ENCODE results near the gene HERC4. TPM values are rescaled to one million over a fixed set of nuclear protein-coding genes. Genes with fewer than 3 reads are reported as not detected.
A peak's percentile ranks its signal among the peaks of the same experiment; 100 is the strongest.

HERC4 gene
- total RNA-seq, 3 donors from 2014 or later, result 43.2 to 81.4 (median 66.2) TPM

DNA sequence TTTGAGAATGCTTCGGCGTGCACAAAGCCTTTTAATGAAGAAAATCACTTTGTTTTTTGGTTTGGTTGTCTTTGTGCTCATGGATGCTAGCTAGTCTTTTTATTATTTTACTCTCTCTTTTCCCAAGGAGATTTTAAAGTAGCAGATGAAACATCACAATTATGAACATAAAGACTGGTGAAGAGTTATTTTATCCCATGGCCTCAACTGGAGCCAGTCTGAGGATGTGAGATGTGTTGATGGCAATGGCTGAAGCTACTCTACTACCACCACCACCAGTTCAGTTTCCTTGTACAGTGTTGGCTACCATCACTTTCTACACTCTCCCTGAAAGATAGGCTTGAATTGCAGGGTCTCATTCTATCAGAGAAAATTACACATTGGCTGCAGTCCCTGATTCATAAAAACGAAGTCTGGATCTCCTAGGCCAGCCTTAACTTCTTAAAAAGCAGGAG is 494 bp upstream of the HERC4 start:
- peaks cover 0 to 5% of the 10 kb centered on the region in 2 donors for H3K4me1 ChIP-seq
- no peaks in the 10 kb centered on the region for H3K36me3 ChIP-seq
- TF ChIP-seq POLR2AphosphoS5 (IDR thresholded peaks at IDR 0.05), result no peak
- H3K9me3 ChIP-seq, result no peaks in the 10 kb centered on the region
- intact Hi-C loops (cut with DNase I; ENCODE audit: low total_unique reads), result loop anchor here (10.0 kb wide), 1 partner anchor 79 kb away; no protein-coding TSS in a partner anchor
- H3K27me3 ChIP-seq, result no peaks in the 10 kb centered on the region
- DNase-seq (ENCODE audit: low spot score in 2 of 2), result no peak
- H3K4me3 ChIP-seq, result peak overlapping the region; percentile 85 to 100 (median 95)
- H3K27ac ChIP-seq, result peak overlapping the region; percentile 98

DNA sequence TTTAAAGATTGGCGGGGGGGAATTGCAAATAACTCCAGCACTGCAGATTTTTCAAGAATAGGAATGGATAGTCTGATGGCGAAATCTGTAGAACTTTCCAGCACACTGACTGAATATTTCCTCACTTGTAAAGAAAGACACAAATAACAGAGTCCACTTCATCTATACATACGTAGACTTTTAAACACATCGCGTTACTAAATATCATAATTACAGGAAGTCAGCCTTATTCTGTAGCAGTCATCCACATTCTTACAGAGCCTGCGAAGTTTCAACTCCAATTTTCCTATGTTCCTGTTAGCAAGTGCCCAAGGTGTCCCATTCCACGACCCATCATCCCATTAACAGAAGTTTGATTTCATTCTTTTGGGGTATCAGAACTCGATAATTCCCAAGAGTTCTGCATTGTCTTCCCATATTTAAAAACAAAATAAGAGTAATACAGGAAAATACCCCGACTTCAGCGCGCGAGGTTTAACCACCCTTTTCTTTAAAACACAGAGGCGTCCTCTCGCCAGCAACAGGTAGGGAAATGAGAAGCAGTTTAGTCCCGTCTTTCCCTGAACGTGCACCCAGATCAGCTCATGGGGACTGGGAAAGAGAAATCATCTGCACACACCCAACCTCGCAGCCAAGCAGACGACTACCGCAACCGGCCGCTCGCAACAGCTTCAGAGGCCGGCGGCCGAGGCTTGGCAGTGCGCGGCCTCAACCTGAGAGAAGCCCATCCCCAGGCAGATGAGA is 880 bp downstream of the HERC4 start:
- intact Hi-C loops (cut with DNase I; ENCODE audit: low total_unique reads), result loop anchor here (10.0 kb wide), 1 partner anchor 81 kb away; no protein-coding TSS in a partner anchor

DNA sequence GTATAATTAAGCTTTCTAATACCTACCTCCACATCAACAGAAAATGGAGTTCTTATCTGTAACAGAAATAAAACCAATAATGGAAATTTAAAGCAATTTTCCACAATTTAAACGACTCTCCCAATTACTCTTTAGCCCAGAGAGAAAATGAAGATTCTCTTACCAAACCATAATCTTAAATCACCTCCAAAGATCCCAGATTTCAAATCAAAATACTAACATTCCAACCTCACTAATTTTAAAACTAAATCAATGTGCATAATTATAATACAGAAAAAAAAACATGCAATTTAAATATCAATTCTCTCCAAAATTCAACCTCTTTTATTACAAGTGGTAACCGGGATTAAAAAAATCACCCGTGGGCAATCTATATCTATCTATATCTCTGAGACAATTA is 1.5 kb downstream of the HERC4 start:
- no peak for DNase-seq (ENCODE audit: low spot score in 2 of 2)
- intact Hi-C loops (cut with DNase I; ENCODE audit: low total_unique reads), result loop anchor here (10.0 kb wide), 1 partner anchor 81 kb away; no protein-coding TSS in a partner anchor
- H3K4me3 ChIP-seq, result peak overlapping the region; percentile 85 to 100 (median 95)
- TF ChIP-seq, protein P1, sequence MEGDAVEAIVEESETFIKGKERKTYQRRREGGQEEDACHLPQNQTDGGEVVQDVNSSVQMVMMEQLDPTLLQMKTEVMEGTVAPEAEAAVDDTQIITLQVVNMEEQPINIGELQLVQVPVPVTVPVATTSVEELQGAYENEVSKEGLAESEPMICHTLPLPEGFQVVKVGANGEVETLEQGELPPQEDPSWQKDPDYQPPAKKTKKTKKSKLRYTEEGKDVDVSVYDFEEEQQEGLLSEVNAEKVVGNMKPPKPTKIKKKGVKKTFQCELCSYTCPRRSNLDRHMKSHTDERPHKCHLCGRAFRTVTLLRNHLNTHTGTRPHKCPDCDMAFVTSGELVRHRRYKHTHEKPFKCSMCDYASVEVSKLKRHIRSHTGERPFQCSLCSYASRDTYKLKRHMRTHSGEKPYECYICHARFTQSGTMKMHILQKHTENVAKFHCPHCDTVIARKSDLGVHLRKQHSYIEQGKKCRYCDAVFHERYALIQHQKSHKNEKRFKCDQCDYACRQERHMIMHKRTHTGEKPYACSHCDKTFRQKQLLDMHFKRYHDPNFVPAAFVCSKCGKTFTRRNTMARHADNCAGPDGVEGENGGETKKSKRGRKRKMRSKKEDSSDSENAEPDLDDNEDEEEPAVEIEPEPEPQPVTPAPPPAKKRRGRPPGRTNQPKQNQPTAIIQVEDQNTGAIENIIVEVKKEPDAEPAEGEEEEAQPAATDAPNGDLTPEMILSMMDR (IDR thresholded peaks at IDR 0.05), result no peak
- TF ChIP-seq POLR2A (IDR thresholded peaks at IDR 0.05), result no peak
- TF ChIP-seq POLR2AphosphoS5 (IDR thresholded peaks at IDR 0.05), result no peak
- H3K27me3 ChIP-seq, result no peaks in the 10 kb centered on the region
- H3K4me1 ChIP-seq, result peaks cover 0 to 5% of the 10 kb centered on the region in 2 donors
- H3K36me3 ChIP-seq, result no peaks in the 10 kb centered on the region
- no peaks in the 10 kb centered on the region for H3K9me3 ChIP-seq
- no peak overlapping the region for H3K27ac ChIP-seq

More for the DNA sequence above, 880 bp downstream of the HERC4 start:
- peaks cover 0 to 5% of the 10 kb centered on the region in 2 donors for H3K4me1 ChIP-seq
- TF ChIP-seq, protein P1 (IDR thresholded peaks at IDR 0.05), result no peak
- TF ChIP-seq POLR2A (IDR thresholded peaks at IDR 0.05) (no peak), POLR2AphosphoS5 (IDR thresholded peaks at IDR 0.05) (no peak)
- H3K4me3 ChIP-seq, result peak overlapping the region; percentile 85 to 100 (median 95)
- H3K9me3 ChIP-seq, result no peaks in the 10 kb centered on the region
- no peaks in the 10 kb centered on the region for H3K27me3 ChIP-seq
- DNase-seq (ENCODE audit: low spot score in 2 of 2), result no peak
- no peaks in the 10 kb centered on the region for H3K36me3 ChIP-seq
- peak overlapping the region; percentile 98 for H3K27ac ChIP-seq

DNA sequence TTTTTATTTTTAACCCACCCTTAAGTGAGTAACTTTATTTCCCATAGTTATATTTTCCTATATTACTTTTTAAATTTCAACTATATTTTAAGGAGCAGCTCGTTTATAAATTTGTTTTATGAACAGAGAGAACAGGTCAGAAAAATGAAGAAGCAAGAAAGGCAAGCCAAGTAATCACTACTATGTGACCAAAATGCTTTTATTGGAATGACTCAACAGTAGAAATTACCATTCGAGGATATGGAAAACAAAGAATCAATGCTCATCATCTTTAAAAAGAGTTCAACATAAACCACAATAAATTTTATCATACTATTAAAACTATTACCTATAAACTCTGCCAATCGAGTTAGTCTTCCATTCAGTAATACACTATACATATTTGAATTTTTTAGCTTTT is 7.6 kb downstream of the HERC4 start:
- H3K27ac ChIP-seq, result no peak overlapping the region
- no peaks in the 10 kb centered on the region for H3K9me3 ChIP-seq
- DNase-seq (ENCODE audit: low spot score in 2 of 2), result no peak
- no peak overlapping the region for H3K4me3 ChIP-seq
- intact Hi-C loops (cut with DNase I; ENCODE audit: low total_unique reads), result no loop called here
- H3K36me3 ChIP-seq, result no peaks in the 10 kb centered on the region
- no peak for TF ChIP-seq POLR2AphosphoS5 (IDR thresholded peaks at IDR 0.05)
- TF ChIP-seq, protein P1 (IDR thresholded peaks at IDR 0.05), result no peak
- TF ChIP-seq POLR2A (IDR thresholded peaks at IDR 0.05), result no peak
- H3K27me3 ChIP-seq, result no peaks in the 10 kb centered on the region
- no peaks in the 10 kb centered on the region for H3K4me1 ChIP-seq

GRCh38 chr10:68067029-68067428 is 8.1 kb downstream of the HERC4 start:
- TF ChIP-seq POLR2AphosphoS5 (IDR thresholded peaks at IDR 0.05), result no peak
- no peak for TF ChIP-seq POLR2A (IDR thresholded peaks at IDR 0.05)
- TF ChIP-seq, protein P1 (IDR thresholded peaks at IDR 0.05), result no peak
- Histone ChIP-seq H3K27ac (no peak overlapping the region), H3K9me3 (no peaks in the 10 kb centered on the region), H3K4me3 (no peak overlapping the region), H3K36me3 (no peaks in the 10 kb centered on the region), H3K4me1 (no peaks in the 10 kb centered on the region), H3K27me3 (no peaks in the 10 kb centered on the region)
- no peak for DNase-seq (ENCODE audit: low spot score in 2 of 2)
- intact Hi-C loops (cut with DNase I; ENCODE audit: low total_unique reads), result no loop called here

All from breast epithelium (tissue), 4 donors.